ENCODE results near the gene PPP2R5A. TPM values are rescaled to one million over a fixed set of nuclear protein-coding genes. Genes with fewer than 3 reads are reported as not detected.
A peak's percentile ranks its signal among the peaks of the same experiment; 100 is the strongest.

Gene PPP2R5A
- total RNA-seq, 2 experiments from 2014 or later: 35.2 to 36.5 TPM

DNA sequence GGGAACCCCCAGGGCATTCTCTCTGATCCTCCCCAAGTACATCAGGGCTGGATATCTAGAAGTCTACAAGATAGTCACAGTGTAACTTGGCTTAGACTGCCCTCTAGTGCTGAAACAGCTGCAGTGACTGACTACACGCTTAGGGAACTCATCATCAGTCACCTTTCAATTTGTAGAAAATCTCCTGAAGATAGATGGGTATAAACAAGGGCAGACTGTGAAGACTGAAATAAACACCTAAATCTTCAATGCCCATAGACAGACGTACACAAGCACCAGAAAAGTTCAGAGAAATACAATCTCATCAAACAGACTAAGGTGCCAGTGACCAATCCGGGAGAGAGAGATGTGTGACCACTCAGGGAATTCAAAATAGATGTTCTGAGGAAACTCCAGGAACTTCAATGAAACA lies 82.9 kb downstream of the PPP2R5A start:
- CTCF ChIA-PET: interaction anchor here (0.7 to 10.8 kb wide), 30 partner anchors 9 to 687 kb away, joined by 3 to 134 read pairs (median 4); partner anchors contain the start of genes DTL and INTS7
- intact Hi-C loops (cut with micrococcal nuclease): loop anchor here (5.0 kb wide), 2 partner anchors 89 to 311 kb away; no protein-coding TSS in a partner anchor
- Mint-ChIP-seq H3K27me3 (no peaks in the 10 kb centered on the region), H3K9me3 (peaks cover 6% of the 10 kb centered on the region), H3K4me1 (ENCODE audit: low read depth) (no peaks in the 10 kb centered on the region), H3K27ac (peak overlapping the region; percentile 14), H3K36me3 (ENCODE audit: low read depth) (peaks cover 48% of the 10 kb centered on the region), H3K4me3 (no peak overlapping the region)
- POLR2A ChIA-PET: interaction anchor here (1.1 kb wide), 1 partner anchor 333 kb away, joined by 3 read pairs; no protein-coding TSS in a partner anchor
- ATAC-seq (peak; percentile 95), DNase-seq (peak; percentile 73)
- TF ChIP-seq, protein P1, sequence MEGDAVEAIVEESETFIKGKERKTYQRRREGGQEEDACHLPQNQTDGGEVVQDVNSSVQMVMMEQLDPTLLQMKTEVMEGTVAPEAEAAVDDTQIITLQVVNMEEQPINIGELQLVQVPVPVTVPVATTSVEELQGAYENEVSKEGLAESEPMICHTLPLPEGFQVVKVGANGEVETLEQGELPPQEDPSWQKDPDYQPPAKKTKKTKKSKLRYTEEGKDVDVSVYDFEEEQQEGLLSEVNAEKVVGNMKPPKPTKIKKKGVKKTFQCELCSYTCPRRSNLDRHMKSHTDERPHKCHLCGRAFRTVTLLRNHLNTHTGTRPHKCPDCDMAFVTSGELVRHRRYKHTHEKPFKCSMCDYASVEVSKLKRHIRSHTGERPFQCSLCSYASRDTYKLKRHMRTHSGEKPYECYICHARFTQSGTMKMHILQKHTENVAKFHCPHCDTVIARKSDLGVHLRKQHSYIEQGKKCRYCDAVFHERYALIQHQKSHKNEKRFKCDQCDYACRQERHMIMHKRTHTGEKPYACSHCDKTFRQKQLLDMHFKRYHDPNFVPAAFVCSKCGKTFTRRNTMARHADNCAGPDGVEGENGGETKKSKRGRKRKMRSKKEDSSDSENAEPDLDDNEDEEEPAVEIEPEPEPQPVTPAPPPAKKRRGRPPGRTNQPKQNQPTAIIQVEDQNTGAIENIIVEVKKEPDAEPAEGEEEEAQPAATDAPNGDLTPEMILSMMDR (IDR thresholded peaks at IDR 0.05): peak; percentile 77

DNA sequence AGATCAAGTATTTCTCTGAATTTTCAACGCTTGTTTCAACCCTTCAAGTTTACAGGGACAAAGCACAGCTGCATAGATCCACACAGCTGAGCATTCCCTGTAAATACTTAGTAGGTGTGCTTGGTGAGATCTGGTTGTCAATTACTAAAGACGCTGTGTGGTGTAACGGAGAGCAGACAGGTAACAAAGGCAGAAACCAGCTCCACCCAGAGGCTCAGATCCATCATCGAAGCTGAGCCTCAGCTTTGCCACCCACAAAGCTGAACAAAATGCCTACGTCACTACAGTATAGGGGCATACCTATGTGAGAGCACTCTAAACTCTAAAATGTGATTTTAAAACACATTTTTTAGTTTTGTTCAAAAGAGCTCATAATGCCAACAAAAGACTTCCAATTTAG lies 90.8 kb downstream of the PPP2R5A start:
- DNase-seq (no peak), ATAC-seq (no peak)
- Mint-ChIP-seq H3K36me3 (ENCODE audit: low read depth) (peaks cover 50% of the 10 kb centered on the region), H3K27me3 (no peaks in the 10 kb centered on the region), H3K27ac (no peak overlapping the region), H3K4me3 (no peak overlapping the region), H3K4me1 (ENCODE audit: low read depth) (no peaks in the 10 kb centered on the region), H3K9me3 (peaks cover 6% of the 10 kb centered on the region)
- ChIA-PET POLR2A (interaction anchor here (1.4 kb wide), 1 partner anchor 9 kb away, joined by 3 read pairs; no protein-coding TSS in a partner anchor), CTCF (interaction anchor here (0.7 to 4.1 kb wide), 5 partner anchors 8 to 313 kb away, joined by 3 to 35 read pairs (median 5); no protein-coding TSS in a partner anchor)
- intact Hi-C loops (cut with micrococcal nuclease): no loop called here
- TF ChIP-seq, protein P1 (IDR thresholded peaks at IDR 0.05): no peak

DNA sequence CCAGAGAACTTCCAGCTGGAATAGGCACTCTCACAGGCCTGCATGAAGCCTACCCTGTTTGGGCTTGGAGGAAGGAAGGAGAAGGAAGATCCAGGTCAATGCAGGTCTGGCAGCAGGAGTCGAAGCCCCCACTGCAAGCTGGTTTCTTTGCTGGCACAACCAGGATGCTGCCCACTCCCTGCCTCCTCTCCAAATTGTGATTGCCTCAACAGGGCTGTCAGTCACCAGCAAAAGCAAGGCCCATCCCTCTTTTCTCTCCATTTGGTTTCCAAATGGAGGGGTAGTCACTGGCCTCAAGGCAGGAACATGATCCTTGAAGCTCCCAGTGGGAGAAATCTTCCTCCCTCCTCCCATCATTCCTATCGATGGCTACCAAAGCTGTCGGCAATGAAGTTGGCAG lies 92.4 kb downstream of the PPP2R5A start:
- DNase-seq: no peak
- ChIA-PET CTCF (interaction anchor here (4.0 to 4.1 kb wide), 2 partner anchors 10 to 79 kb away, joined by 22 to 35 read pairs; no protein-coding TSS in a partner anchor), POLR2A (no interaction called here)
- Mint-ChIP-seq H3K27me3 (no peaks in the 10 kb centered on the region), H3K36me3 (ENCODE audit: low read depth) (peaks cover 39% of the 10 kb centered on the region), H3K4me3 (no peak overlapping the region), H3K27ac (no peak overlapping the region), H3K9me3 (peaks cover 6% of the 10 kb centered on the region), H3K4me1 (ENCODE audit: low read depth) (no peaks in the 10 kb centered on the region)
- TF ChIP-seq, protein P1 (IDR thresholded peaks at IDR 0.05): no peak
- ATAC-seq: no peak
- intact Hi-C loops (cut with micrococcal nuclease): no loop called here

DNA sequence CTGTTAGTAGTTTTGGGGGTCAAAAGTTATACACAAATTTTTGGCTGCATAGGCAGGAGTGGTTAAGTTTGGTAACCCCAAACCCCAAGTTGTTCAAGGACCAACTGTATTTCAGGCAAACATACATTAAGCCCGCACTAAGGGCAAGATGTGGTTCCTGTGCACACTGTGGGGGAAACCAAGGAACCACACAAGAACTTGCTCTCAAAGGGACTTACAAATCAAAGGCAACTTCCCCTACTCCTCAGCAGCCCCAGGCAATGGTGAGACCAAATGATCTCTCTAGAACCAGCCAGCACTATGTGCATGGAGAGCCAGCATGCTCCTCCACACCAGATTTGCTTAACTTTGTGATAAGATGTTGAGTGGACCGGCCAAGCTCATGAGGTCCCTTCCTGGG lies 94.2 kb downstream of the PPP2R5A start:
- TF ChIP-seq, protein P1 (IDR thresholded peaks at IDR 0.05): no peak
- H3K9me3 Mint-ChIP-seq: no peaks in the 10 kb centered on the region
- CTCF ChIA-PET: interaction anchor here (0.7 to 1.3 kb wide), 3 partner anchors 11 to 316 kb away, joined by 3 to 5 read pairs (median 4); no protein-coding TSS in a partner anchor
- H3K4me3 Mint-ChIP-seq: no peak overlapping the region
- H3K4me1 Mint-ChIP-seq (ENCODE audit: low read depth): no peaks in the 10 kb centered on the region
- peaks cover 30% of the 10 kb centered on the region for H3K36me3 Mint-ChIP-seq (ENCODE audit: low read depth)
- intact Hi-C loops (cut with micrococcal nuclease): no loop called here
- ATAC-seq (no peak), DNase-seq (no peak)
- H3K27ac Mint-ChIP-seq: no peak overlapping the region
- H3K27me3 Mint-ChIP-seq: no peaks in the 10 kb centered on the region
- POLR2A ChIA-PET: no interaction called here

DNA sequence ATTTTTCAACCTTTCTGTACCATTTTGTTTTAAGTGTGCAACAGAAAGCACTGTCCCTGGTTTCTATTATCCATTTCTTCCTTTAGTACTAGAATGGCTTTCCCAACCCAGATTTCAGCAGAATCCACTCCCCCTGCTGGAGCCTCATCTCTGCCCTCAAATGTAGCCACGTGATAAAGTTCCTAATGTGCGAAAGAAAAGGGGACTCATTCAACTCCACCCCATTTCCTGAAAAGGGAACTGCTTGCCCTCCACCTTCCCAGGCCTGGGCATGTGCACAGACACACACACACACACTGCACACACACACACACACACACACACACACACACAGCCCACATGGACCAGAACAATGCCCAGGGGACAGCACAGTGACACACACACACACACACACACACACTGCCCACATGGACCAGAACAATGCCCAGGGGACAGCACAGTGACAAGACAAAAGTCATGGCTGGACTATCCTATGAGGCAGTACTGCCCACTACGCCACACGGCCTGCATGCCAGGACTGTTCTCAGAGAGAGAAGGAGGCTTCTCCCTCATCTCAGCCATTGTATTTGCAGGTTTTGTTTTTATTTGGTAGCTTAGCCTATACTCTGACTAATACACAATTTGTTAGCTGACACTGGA lies 96.3 kb downstream of the PPP2R5A start:
- POLR2A ChIA-PET: no interaction called here

More for the DNA sequence above, 96.3 kb downstream of the PPP2R5A start:
- DNase-seq: no peak
- intact Hi-C loops (cut with micrococcal nuclease): no loop called here
- no peaks in the 10 kb centered on the region for H3K4me1 Mint-ChIP-seq (ENCODE audit: low read depth)
- no peaks in the 10 kb centered on the region for H3K9me3 Mint-ChIP-seq
- ATAC-seq: no peak
- no peak overlapping the region for H3K27ac Mint-ChIP-seq
- TF ChIP-seq, protein P1 (IDR thresholded peaks at IDR 0.05): no peak
- no peaks in the 10 kb centered on the region for H3K27me3 Mint-ChIP-seq
- peaks cover 36% of the 10 kb centered on the region for H3K36me3 Mint-ChIP-seq (ENCODE audit: low read depth)
- CTCF ChIA-PET: interaction anchor here (0.7 to 2.7 kb wide), 2 partner anchors 76 to 346 kb away, joined by 3 to 26 read pairs; partner anchors contain the start of genes DTL and INTS7
- no peak overlapping the region for H3K4me3 Mint-ChIP-seq

Measured in activated CD8-positive, alpha-beta T cell treated with anti-CD3 and anti-CD28 coated beads for 36 hours (primary cell).